B cell (primary cell): ENCODE measurements around the gene PDZD7. TPM values are rescaled to one million over a fixed set of nuclear protein-coding genes. Genes with fewer than 3 reads are reported as not detected.

Source experiments
- ATAC-seq: fragments of 200-7000 bp; cut with Tn5 transposase; one replicate; pipeline ENCODE4 v1.10.0; 2021; ENCODE audit warnings: low read depth, mild to moderate bottlenecking, moderate number of reproducible peaks, moderate library complexity
- CTCF ChIA-PET: fragments of 350-600 bp; sonication (Branson Sonifier 250); formaldehyde crosslinking; loops from one replicate; lab custom pipeline; 2021; ENCODE audit warnings: antibody characterized with exemption, inconsistent platforms; lab: Charles Lee
- POLR2A ChIA-PET: fragments of 350-600 bp; sonication (Branson Sonifier 250); formaldehyde crosslinking; loops from one replicate; lab custom pipeline; 2021; ENCODE audit warnings: antibody characterized with exemption; lab: Charles Lee
- DNase-seq: peaks from one replicate; pipeline ENCODE4 v3.0.0; 2013
- H2AFZ ChIP-seq: 2 replicates; pipeline ENCODE4 v1.6.1; 2012; ENCODE audit warnings: mild to moderate bottlenecking, low read depth, low read length; ENCODE audit not compliant: insufficient read depth, poor library complexity, severe bottlenecking
- H3K27ac ChIP-seq, 2 donors: 1 replicate in 1 of 2; 2 replicates in 1 of 2; pipeline ENCODE4 v1.5.1; 2012 to 2013; ENCODE audit warnings: low read length in 2 of 2, mild to moderate bottlenecking in 2 of 2, moderate library complexity in 1 of 2
- H3K27me3 ChIP-seq, 4 experiments: fragments of 200-600 bp in 1 of 4; sonication (generic) in 1 of 4; replicated peaks in 1 of 4; 1 replicate in 2 of 4; 2 replicates in 2 of 4; pipeline versions ENCODE4 v1.6.1 to v1.7.0; 2013 to 2016; ENCODE audit warnings: low read length in 3 of 4, mild to moderate bottlenecking in 2 of 4, mixed read lengths in 1 of 4, moderate library complexity in 1 of 4; ENCODE audit not compliant: insufficient read depth in 4 of 4, control insufficient read depth in 3 of 4; ENCODE audit errors: control extremely low read depth in 1 of 4
- H3K36me3 ChIP-seq, 2 experiments: replicated peaks in 1 of 2; 1 replicate in 1 of 2; 2 replicates in 1 of 2; pipeline versions ENCODE4 v1.6.1 to v1.7.1; 2013; ENCODE audit warnings: low read length in 1 of 2; ENCODE audit not compliant: insufficient read depth in 2 of 2, control insufficient read depth in 1 of 2; ENCODE audit errors: control extremely low read depth in 1 of 2, extremely low read depth in 1 of 2
- H3K4me1 ChIP-seq, 2 donors: fragments of 200-600 bp in 1 of 2; sonication (generic) in 1 of 2; 1 replicate in 1 of 2; 2 replicates in 1 of 2; pipeline versions ENCODE4 v1.5.1 to v1.6.1; 2013 to 2017; ENCODE audit warnings: low read length in 2 of 2; ENCODE audit not compliant: control insufficient read depth in 2 of 2, insufficient read depth in 2 of 2
- H3K4me2 ChIP-seq: replicated peaks from 2 replicates; pipeline ENCODE3; 2012; ENCODE audit warnings: mild to moderate bottlenecking, low read depth, low read length; ENCODE audit not compliant: poor library complexity, severe bottlenecking
- H3K4me3 ChIP-seq, 5 experiments: fragments of 200-600 bp in 1 of 5; sonication (generic) in 1 of 5; 1 replicate in 3 of 5; 2 replicates in 2 of 5; pipeline versions ENCODE4 v1.5.1 to v1.7.0; 2011 to 2016; ENCODE audit warnings: low read length in 4 of 5, mild to moderate bottlenecking in 4 of 5, low read depth in 2 of 5, control low read depth in 1 of 5, moderate library complexity in 1 of 5; ENCODE audit not compliant: insufficient read depth in 1 of 5; ENCODE audit errors: control extremely low read depth in 1 of 5, extremely low read depth in 1 of 5
- H3K79me2 ChIP-seq: fragments of 200-600 bp; sonication (generic); one replicate; pipeline ENCODE4 v1.6.0; 2016; ENCODE audit warnings: low read length; ENCODE audit not compliant: control insufficient read depth, insufficient read depth
- H3K9ac ChIP-seq: fragments of 200-600 bp; sonication (generic); 2 replicates; pipeline ENCODE4 v1.6.1; 2017; ENCODE audit warnings: mild to moderate bottlenecking, low read length, moderate library complexity
- H3K9me3 ChIP-seq, 3 donors: one replicate each; pipeline versions ENCODE4 v1.6.1 to v1.7.1; 2013; ENCODE audit warnings: low read length in 2 of 3; ENCODE audit not compliant: control insufficient read depth in 2 of 3, insufficient read depth in 1 of 3; ENCODE audit errors: control extremely low read depth in 1 of 3
- H4K20me1 ChIP-seq: 2 replicates; pipeline ENCODE4 v1.6.0; 2012; ENCODE audit warnings: mild to moderate bottlenecking, low read length; ENCODE audit not compliant: insufficient read depth, control insufficient read depth, poor library complexity, severe bottlenecking
- H3K27ac Mint-ChIP-seq: one replicate; pipeline ENCODE4 v1.8.0; 2021; ENCODE audit warnings: mixed read lengths
- H3K27me3 Mint-ChIP-seq: one replicate; pipeline ENCODE4 v1.8.0; 2021; ENCODE audit warnings: mixed read lengths
- H3K4me1 Mint-ChIP-seq: one replicate; pipeline ENCODE4 v1.8.0; 2021; ENCODE audit warnings: mixed read lengths
- H3K4me3 Mint-ChIP-seq: one replicate; pipeline ENCODE4 v1.8.0; 2021; ENCODE audit warnings: mixed read lengths
- H3K9me3 Mint-ChIP-seq: one replicate; pipeline ENCODE4 v1.8.0; 2022; ENCODE audit warnings: mixed read lengths; ENCODE audit not compliant: insufficient read depth
- CTCF ChIP-seq: fragments of 200-600 bp; IDR thresholded peaks from one replicate; pipeline ENCODE4 v1.8.0; 2022; ENCODE audit warnings: antibody characterized with exemption, mild to moderate bottlenecking
- EZH2 ChIP-seq: IDR thresholded peaks from 2 replicates; pipeline ENCODE4 v1.6.1; 2012; ENCODE audit warnings: borderline replicate concordance, low read depth, mild to moderate bottlenecking, moderate library complexity, low read length; ENCODE audit not compliant: insufficient read depth, poor library complexity, severe bottlenecking
- WGBS: methylation state at CpG from one replicate; pipeline ENCODE4 v1.1.5; 2013; ENCODE audit warnings: missing lambda C conversion rate; ENCODE audit not compliant: insufficient coverage; 5-methylcytosine and 5-hydroxymethylcytosine counted together
- intact Hi-C: fragments of 100-400 bp; cut with micrococcal nuclease; formaldehyde crosslinking; loops from one replicate; pipeline ENCODE4 v1.10.0; 2022
- polyA plus RNA-seq: library from polyadenylated mRNA; depleted of rRNA; stranded (reverse); fragments of >200 nt; gene quantifications from 2 replicates; pipeline ENCODE4 v1.2.3, GENCODE V29; 2012
- total RNA-seq, 2 donors: library from RNA; stranded (reverse); fragments of 120-200 nt in 1 of 2; gene quantifications; 1 replicate in 1 of 2; 2 replicates in 1 of 2; pipeline versions ENCODE4 v1.2.3 to v1.2.4, GENCODE V29; 2013 to 2022

The PDZD7 gene
- total and polyA plus RNA-seq, 2 donors (not counting 1 experiment from before 2014, with no cell fraction given), result 0.64 to 0.69 TPM

GRCh38 chr10:101015582-101015973 lies 15.4 kb downstream of the PDZD7 start:
- TF ChIP-seq EZH2 (no peak), CTCF (no peak)
- no peaks in the 10 kb centered on the region for H3K9me3 ChIP-seq
- no peaks in the 10 kb centered on the region for H4K20me1 ChIP-seq
- POLR2A ChIA-PET, result no interaction called here
- intact Hi-C loops, result no loop called here
- no peak overlapping the region for H2AFZ ChIP-seq
- Mint-ChIP-seq H3K27me3 (peaks cover 38% of the 10 kb centered on the region), H3K4me3 (no peak overlapping the region), H3K9me3 (no peaks in the 10 kb centered on the region), H3K4me1 (peaks cover 26% of the 10 kb centered on the region), H3K27ac (no peak overlapping the region)
- H3K9ac ChIP-seq, result no peak overlapping the region
- peaks cover 24 to 30% of the 10 kb centered on the region in 2 donors for H3K4me1 ChIP-seq
- ATAC-seq (no peak), DNase-seq (no peak)
- H3K36me3 ChIP-seq, result no peaks in the 10 kb centered on the region
- H3K4me3 ChIP-seq, result no peak overlapping the region
- CTCF ChIA-PET, result interaction anchor here (1.2 to 7.0 kb wide), 7 partner anchors 10 to 47 kb away, joined by 3 to 70 read pairs (median 25); partner anchors contain the start of genes LZTS2, MRPL43, PDZD7 and SEMA4G
- H3K4me2 ChIP-seq, result no peak overlapping the region
- no peak overlapping the region for H3K27ac ChIP-seq
- peaks cover 0 to 46% (median 24%) of the 10 kb centered on the region in 4 experiments for H3K27me3 ChIP-seq
- no peaks in the 10 kb centered on the region for H3K79me2 ChIP-seq
- WGBS, result 88% methylated on average over 8 of the region's 8 CpGs

- H3K9ac ChIP-seq, result no peak overlapping the region
- ATAC-seq, result no peak
- H3K9me3 Mint-ChIP-seq, result no peaks in the 10 kb centered on the region
These were observed 15.9 kb downstream of the PDZD7 start for GRCh38 chr10:101014966-101015581.

More at GRCh38 chr10:101014966-101015581, 15.9 kb downstream of the PDZD7 start:
- Mint-ChIP-seq H3K4me3 (no peak overlapping the region), H3K27me3 (peaks cover 38% of the 10 kb centered on the region), H3K4me1 (peaks cover 26% of the 10 kb centered on the region), H3K27ac (no peak overlapping the region)
- no peaks in the 10 kb centered on the region for H3K79me2 ChIP-seq
- no peaks in the 10 kb centered on the region for H4K20me1 ChIP-seq
- TF ChIP-seq CTCF, result no peak
- no peak for TF ChIP-seq EZH2
- DNase-seq, result no peak
- POLR2A ChIA-PET, result no interaction called here
- CTCF ChIA-PET, result interaction anchor here (0.8 to 7.0 kb wide), 23 partner anchors 9 to 137 kb away, joined by 3 to 70 read pairs (median 4); partner anchors contain the start of genes LZTS2, MRPL43, PDZD7 and SEMA4G
- peaks cover 0 to 46% (median 24%) of the 10 kb centered on the region in 4 experiments for H3K27me3 ChIP-seq
- peaks cover 24 to 30% of the 10 kb centered on the region in 2 donors for H3K4me1 ChIP-seq
- H3K4me3 ChIP-seq, result no peak overlapping the region
- whole genome bisulfite sequencing, result 60% methylated on average over 4 of the region's 7 CpGs
- H3K36me3 ChIP-seq, result no peaks in the 10 kb centered on the region
- H3K9me3 ChIP-seq, result no peaks in the 10 kb centered on the region
- H2AFZ ChIP-seq, result no peak overlapping the region
- no peak overlapping the region for H3K27ac ChIP-seq
- H3K4me2 ChIP-seq, result no peak overlapping the region
- intact Hi-C loops, result loop anchor here (5.0 kb wide), 1 partner anchor 343 kb away; no protein-coding TSS in a partner anchor
